GM12872 (cell line): Measurements from ENCODE around the gene HSPA4.

Experiments
- CTCF ChIP-seq: IDR thresholded peaks from 3 replicates; pipeline ENCODE4 v1.5.1; 2011; ENCODE audit warnings: low read depth, mild to moderate bottlenecking, low read length, moderate library complexity; ENCODE audit not compliant: insufficient read depth

The HSPA4 gene

GRCh38 chr5:133117912-133118445 lies 66.2 kb downstream of the HSPA4 start:
- no peak for TF ChIP-seq CTCF

GRCh38 chr5:133118741-133119140 lies 66.9 kb downstream of the HSPA4 start:
- no peak for TF ChIP-seq CTCF

GRCh38 chr5:133119233-133119711 lies 67.5 kb downstream of the HSPA4 start:
- no peak for TF ChIP-seq CTCF

GRCh38 chr5:133120156-133120750 lies 68.4 kb downstream of the HSPA4 start:
- TF ChIP-seq CTCF: no peak

- TF ChIP-seq CTCF: no peak
These were observed 69.3 kb downstream of the HSPA4 start for GRCh38 chr5:133121080-133121479.

- no peak for TF ChIP-seq CTCF
These were observed 69.9 kb downstream of the HSPA4 start for GRCh38 chr5:133121611-133122150.

DNA sequence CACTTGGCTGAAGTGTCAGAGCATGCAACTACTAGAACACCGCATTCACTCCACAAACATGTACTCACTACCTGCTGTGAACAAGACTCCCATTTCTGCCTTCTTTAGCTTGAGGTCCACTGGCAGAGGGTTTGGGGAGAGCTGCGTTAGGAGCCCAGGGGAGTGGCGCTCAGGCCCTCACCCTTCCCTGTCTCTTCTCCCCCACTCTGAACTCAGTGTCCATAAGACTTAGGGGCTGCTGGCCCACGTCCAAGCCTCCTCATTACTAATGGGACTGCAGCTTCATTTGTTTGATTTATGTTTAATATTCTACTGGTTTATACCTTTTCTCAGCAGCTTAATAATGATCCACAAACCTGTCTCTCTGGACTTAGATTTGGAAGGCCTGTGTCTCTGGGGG lies 70.9 kb downstream of the HSPA4 start:
- TF ChIP-seq CTCF: no peak
